CD1c-positive myeloid dendritic cell (primary cell): ENCODE measurements around the gene MRPS27.

Experiments used
- DNase-seq: peaks from one replicate; pipeline ENCODE4 v3.0.0-alpha.2; 2016; ENCODE audit errors: extremely low spot score

Gene MRPS27

DNA sequence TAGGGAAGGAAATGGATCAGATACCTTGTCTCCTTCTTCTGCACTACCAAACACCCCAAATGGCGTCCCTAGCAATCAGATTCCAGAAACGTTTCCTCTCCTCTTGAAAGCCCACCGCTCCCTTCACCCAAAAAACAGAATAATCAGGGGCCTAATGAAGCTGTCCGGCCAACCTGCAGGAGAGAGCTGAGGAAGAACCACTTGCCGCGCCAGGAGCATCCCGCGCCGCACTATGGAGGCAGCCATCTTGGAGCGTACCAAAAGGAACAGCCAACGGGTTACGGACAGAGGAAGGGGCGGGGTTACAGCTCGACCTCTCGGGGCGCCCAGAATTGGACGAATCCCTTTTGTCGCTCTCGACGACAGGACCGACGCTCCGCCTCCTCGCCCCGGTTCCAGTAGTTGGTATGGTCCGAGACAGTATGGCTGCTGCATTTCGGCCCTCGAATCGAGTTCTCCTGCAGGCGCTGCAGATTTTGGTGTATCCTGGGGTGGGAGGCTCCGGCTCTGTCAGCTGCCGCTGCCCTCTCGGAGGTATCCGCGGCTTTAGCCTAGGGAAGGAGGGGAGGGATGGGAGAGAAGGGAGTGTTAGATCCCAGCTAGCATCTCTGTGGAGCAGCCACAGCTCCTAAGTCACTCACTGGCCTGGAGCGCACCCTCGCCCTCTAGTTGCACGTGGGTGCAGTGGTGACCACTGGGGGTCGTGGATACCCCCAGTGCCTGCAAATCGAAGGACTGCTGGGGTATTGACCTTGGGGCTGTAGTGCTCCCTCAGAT is at the start of gene MRPS27, which contains the start of gene PTCD2:
TSS of gene MRPS27 (minus strand) at position 265 of the 777 bp plus-strand sequence. CDS start at position 246, 19 bp downstream.
TSS of gene PTCD2 (plus strand) at position 398 of the 777 bp plus-strand sequence. CDS start at position 408, 10 bp downstream.
- DNase-seq = peak; percentile 99

DNA sequence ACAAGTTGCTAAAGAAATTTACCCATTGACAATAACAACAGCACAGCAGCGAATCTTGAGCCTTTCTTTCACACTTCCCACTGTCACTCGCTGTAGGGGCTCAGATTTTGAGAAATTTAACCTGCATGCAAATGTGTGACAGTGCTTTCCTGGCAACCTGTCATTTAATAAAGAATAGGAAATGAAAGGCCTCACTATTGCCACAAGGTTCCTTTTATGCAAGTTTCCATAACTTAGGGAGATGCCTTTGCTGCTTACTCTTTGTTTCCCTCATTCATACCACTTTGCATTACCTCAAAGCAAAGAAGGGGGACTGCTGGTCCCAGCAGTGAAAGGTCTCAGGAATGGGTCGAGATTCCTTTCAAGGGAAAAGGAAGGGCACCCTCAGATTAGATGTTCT is 49.7 kb upstream of the MRPS27 start:
- DNase-seq = no peak

DNA sequence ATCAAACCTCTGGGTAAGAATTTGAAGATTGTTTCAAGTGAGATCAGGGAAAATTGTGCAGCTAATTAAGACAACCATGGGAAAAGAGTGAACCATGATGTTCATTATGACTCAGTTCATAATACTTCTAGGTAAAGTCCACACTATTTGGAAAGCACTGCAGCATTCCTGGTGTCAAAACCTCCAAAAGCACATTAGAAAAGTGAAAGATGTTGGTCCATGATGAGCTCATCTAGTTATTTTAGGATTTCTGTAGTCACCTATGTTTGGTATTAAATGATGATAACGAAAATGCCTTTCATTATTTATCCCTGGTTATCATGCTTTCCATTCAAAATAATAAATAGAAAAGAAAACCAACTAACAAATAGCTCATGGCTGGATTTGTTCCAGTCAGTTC is 49.3 kb upstream of the MRPS27 start:
- DNase-seq = no peak

DNA sequence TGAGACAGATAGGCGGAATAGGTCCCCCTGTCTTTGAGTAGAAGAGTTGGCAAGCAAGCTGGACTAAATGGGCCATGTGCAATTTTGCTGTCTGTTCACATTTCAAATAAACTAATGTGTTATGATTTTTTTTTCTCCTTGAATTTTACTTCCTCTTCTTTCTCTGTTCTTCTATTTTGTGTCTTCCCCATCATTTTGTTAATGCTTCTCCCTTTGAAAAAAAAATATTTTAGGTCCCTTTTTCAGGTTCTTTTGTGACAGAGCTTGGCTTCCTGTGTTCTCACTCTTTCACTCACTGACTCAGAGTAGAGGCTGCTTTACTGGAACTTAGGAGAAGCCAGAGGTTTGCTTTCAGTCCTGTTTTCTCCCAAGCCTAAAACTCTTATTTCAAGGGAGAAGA is 48.2 kb upstream of the MRPS27 start:
- peak; percentile 40 for DNase-seq

DNA sequence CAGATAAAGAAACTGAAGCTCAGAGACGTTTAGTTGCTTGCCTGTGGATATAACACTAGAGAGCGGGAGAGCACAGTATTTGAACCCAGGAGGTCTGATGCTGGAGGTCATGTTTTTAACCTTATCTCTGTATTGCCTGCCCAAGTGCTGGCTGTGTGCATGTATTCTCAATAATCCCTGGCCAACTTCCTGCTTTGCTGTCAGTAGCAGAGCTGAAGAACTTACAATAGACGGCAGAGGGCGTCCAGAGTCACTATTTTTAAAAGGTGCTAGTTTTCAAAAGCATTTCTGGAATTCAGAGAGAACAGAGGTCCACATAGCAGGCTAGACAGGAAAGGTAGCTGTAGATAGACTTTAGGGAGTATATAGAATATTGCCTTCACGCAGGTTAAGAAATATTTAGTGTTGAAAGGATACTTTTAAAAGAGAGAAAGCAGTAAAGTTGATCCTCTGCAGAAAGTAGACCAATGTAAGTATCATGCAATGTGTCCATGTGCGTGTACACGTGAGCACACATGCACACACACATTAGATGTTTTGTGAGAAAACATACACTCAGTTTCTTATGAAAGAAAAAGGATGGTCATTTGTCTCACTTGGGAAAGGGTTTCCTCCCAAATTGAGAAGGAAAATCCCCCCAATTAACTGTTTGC is 46.4 kb upstream of the MRPS27 start:
- peak; percentile 75 for DNase-seq

DNA sequence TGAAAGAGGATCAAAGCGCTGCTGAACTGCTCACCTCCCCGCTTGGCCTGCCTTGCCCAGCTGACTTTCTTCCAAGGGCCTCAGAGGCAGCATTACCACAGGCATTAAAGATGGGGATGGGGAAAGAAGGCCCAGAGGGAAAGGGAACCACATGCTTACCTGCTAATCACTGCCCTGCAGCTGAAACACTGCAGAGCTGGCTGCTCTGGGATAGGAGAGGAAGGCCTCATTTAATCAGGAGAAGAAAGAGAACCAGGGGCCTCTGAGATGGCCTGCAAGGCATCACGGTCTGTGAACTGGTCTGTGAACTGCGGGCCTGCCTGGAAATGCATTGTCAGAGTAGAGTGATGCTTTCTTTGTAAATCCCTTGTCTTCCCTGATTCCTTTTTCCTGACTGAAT is 44.9 kb upstream of the MRPS27 start:
- no peak for DNase-seq

DNA sequence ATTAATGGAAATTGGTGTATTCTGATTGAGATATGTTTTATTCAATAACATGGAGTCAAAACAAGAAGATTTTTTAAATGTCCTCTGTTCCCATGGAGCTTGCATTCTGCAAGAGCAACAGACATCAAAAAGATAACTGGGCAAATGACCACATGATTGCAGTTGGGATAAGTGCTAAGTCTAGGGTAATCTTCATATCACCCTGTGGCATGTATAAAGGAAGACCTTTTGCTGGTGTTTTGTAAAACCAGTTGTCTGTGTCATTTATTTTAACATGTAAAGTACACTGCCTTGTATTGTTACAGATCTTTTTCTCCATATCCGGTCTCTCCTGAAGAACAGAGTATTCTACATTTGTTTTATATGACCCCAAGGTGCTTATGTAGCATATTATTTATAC is 44.1 kb upstream of the MRPS27 start:
- no peak for DNase-seq

DNA sequence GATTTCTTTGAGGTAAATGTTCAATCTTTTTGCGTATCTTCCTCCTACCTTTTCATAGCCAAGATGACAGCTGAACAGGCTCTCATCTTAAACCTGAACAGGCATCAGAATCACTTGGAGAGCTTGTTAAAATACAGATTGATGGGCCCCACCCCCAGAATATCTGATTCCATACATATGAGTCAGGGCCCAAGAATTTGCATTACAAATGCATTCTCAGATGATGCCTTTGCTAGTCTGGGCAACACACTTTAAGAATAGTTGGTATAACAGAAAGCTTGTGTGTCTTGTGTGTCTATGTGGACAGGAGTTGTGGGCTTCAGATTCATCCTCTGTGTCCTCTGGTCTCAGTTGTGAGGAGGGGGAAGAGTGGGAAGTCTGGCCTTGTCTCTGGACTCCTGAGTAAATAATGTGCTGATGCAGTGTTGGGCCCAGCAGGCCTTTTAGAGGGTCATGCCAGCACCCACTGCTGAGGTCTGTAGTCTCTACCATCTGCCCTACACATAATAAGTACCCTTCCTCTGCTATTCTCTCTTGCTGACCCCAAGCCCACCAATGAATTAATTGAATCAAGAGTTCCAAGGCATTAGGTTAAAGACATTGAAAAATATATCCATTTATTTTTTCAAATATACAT is 43.2 kb upstream of the MRPS27 start:
- no peak for DNase-seq

DNA sequence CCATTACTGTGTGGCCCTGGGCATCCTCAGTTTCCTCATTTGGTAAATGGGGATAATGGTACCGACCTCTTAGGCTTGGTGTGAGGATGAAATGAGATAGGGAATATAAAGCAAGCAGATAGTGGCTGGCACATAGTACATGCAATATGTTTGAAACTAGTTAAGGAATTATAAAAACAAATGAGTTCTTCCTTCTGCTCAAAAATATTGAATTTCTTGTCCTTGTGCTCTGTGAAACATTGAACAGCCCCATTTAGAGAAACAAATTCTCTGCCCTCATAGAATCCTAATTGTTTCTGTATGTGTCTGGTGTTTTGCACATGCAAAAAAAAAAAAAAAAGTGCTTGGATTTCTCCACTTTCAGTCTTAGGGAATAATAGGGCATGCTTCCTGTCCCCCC is 39.8 kb upstream of the MRPS27 start:
- DNase-seq = no peak

DNA sequence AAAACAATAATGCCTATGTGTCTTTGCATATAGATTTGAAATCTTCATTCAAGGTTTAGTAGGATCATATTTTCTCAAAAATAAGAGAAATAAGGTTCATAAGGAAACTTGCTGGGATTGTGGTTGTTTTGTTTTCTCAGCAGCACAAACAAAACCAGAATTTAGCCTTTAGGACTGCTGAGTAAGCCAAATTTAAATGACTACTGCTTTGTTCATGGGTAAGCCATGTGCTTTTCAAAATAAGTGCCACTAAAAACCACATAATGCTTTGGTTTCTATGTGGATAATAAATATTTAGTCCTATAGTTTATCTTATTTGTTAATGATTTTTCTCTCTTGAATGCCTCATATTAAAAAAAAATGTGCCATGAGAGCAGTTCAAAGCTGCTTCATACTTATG is 38.9 kb upstream of the MRPS27 start:
- no peak for DNase-seq

DNA sequence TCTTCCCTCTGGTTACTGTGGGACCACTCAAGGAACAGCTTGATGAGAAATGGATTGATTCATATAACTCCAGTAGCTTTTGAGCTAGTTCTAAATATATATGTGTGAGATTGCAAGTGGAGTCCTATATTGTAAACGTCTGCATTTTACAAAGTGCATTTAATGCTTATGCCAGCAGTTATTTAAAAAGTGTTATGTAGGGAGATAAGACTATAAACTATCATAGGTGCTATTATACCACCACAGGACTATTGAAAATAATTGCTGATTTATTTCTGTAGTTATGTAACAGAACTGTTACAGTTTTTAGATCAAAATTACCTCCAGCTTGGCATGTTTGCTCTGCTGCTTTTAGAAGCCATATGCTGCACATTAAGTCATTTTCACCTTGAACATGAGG is 36.3 kb upstream of the MRPS27 start:
- no peak for DNase-seq

DNA sequence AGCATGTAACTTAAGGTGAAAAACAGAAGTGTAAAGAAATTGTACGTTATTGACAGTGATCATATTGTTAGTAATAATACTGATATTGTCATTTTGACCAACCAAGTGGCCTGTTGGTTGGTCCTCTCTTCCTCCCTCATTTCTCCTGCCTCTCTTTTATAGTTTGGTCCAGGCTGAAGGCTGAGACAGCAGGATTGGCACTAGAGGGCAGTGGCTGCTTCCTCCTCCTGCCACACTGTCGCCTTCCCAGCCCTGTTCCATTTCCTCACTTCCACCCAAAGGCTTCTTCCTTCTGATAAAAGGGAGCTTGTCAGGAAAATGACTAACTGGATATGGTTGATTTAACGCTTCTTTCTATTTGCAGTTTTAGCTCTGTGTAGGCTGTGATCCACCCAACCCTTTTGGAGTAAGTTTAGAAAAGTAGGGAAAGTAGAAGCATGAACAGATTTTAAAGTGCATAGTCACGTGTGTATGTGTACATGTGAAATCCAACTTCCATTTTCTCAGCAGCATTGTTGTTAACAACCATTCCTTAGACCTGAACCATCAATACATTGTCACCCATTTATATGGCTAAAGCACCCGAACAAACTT is 35.8 kb upstream of the MRPS27 start:
- no peak for DNase-seq

DNA sequence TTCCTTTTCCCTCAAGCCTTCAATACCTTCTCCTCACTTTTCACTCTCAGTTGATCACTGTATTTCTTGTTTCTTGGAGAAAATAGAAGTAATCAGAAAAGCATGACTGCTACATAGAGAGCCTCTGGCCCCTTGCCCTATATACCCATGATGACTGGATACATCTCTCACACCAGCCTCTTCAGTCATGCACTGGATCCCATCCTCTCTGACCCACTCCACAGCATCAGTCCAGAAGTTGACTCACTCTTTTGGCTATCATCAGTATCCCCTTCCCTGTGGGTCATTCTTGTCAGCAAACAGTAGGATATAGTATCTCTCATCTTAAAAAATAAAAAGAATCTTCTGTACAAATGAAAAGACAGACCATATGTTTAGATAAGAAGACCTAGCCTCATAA is 33.0 kb upstream of the MRPS27 start:
- DNase-seq = no peak

DNA sequence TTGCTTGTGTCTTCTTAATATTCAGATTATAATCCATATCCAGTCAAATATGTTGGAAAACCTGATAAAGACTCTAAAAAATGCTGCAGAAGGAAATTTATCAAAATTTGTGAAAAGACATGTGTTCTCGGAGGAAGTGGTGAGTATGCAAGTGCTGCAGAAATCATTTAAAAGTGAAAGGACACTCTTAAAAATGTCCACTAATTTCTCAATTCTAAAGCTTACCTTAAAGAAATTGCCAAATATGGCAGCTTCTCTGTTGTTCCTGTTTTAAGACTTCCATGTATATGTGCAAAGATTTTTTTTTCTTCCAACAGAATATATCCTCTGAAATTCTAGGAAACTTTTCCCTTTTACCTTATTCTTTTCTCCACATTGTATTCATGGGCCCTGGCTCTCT is 32.6 kb upstream of the MRPS27 start:
- DNase-seq = no peak

DNA sequence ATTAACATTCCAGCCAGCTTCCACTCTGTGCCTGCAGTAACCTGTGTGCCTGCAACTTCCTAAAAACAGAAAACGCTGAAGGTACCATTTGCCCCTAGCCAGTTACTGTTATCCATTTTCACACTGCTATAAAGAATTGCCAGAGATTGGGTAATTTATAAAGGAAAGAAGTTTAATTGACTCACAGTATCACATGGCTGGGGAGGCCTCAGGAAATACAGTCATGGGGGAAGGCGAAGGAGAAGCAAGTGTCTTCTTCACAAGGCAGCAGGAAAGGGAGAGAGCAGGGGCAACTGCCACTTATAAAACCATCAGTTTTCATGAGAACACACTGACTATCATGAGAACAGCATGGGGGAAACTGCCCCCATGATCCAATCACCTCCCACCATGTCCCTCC is 31.3 kb upstream of the MRPS27 start:
- no peak for DNase-seq

DNA sequence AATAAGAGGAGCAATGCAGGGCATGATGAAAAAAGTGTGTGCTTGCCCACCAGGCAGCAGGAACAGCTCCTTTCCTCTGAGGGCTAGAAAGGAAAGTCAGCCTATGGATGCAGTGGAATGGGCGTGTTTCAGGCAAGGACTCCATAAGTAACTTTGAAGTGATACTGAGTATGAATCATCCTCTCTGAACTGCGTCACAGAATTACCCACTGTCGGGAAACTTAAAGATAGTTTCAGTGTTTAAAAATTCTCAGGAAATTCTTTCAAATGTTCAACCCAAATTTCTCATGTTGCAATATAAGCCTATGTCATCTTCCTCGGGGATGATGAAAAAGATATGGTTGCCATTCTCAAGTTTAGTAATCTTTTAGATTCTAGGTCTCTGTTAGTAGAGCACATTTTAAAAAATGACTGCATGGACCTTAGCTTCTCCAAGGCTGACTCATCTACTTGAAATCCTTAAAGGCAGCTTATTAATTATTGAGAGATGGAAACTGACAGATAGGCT is 27.8 kb upstream of the MRPS27 start:
- peak; percentile 65 for DNase-seq

DNA sequence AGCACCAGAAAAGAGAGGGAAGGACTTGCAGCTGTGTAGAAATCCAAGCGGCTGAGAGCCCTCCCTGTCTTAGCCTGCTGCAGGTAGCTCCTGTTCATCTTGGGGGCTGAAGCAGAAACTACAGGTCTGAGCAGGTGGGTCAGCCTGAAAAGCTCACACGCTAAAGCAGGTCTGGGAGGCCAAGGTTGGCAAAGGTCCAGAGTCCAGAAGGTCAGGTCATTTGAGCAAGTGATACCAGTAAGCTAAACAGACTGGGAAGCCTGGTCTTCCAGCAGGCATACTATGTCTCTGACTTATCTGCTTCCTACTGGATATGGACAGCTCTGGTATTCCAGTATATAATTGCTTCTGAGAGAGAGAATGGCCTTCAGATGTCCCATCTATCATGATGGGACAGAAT is 26.4 kb upstream of the MRPS27 start:
- DNase-seq = no peak

DNA sequence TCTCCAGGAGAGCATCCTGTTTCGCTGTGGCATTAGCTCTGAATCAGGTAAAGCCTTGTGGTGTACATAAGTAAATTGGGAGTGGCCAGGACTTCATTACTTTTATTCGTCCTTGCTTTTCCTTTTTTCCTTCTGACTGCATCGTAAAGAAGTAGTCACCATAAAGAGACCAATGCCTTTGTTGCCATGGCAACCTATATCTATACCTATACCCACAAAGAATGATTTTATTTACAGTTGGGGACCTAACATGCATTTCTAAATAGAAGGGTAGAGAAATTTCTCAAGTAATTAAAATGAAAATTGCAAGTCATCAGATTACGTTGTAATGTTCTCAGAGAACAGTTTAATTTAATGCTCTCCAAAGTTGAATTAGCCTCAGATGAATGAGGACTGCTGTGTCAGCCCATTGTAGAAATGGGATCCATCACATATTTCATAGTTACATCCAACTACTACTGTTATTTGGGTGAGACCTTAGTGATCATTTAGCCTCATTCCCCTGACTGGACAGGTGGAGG is 18.7 kb upstream of the MRPS27 start:
- no peak for DNase-seq

DNA sequence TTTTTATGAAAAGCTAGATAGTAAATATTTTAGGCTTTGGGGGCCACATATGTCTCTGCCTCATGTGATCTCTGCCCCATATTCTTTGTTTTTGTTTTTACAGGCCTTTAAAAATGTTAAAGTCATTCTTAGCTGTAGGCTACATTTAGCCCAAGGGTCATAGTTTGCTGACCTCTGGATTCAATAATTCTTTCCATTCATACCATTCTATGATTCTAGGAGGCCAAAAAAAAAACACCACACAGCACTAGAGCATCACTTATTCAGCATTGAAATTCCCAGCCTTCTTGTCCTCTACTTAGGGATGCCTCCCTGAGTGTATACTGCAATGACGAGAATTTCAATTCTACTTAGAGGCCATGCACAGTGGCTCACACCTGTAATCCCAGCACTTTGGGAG is 17.1 kb upstream of the MRPS27 start:
- DNase-seq = no peak

DNA sequence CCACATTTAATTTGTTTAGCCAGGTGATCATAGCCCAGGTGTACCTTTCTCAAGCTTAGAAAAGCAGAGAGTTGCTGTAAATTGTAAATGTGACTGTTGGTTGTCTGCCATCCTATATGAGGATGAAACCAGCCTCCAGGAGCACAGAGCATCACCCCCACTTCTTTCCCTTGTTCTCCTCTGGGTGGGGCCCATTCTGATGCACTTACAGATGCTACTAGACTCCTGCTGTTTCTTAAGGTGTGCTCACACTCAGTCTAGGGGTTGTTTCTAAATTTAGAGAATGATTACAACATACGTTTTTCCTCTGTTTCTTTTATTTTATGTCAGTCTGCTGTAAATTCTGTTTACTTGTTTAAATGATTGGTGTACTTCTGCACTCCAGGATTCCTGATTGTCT is 10.7 kb upstream of the MRPS27 start:
- DNase-seq = no peak

DNA sequence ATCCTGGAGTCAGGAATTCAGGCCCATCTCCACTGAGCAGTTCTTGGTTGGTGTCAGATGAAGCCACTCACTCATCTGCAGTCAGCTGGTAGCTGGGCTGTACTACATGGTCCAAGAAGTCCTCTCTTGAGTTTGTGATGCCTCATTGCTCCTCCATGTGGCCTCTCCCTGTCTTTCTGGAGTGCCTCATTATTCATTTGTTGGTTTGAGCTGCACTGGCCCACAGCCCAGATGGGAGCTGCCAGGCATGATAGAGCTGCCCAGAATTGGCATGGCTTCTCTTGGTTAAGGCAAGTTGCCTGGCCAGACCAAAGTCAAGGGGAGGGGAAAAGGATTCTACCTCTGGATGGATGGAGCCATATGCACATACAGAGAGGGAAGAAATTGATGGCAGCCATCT is 8.1 kb upstream of the MRPS27 start:
- DNase-seq = no peak

DNA sequence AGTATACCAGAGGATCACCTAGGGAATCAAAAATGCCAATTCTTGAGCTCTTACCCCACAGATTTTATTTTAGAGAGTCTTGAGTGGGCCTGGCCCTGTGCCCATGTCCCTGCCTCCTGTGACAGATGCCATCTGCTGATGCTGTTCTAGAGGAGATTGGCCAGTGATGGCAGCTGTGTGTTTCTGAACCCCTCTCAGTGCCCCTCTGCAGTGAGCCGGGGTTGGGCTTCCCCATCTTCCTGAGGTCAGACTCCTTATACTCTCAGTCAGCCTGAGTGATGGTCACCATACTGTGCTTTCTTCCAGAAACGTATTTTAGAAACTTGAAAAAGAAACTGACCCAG is 6.2 kb upstream of the MRPS27 start:
- DNase-seq = no peak
